ENCODE measurements around the gene TRIM43. TPM values are rescaled to one million over a fixed set of nuclear protein-coding genes. Genes with fewer than 3 reads are reported as not detected.
"Not testable (repeated sequence)": the region's sequence is repeated elsewhere in the genome, so short reads cannot be mapped to it uniquely, and the experiment has no call there.

The TRIM43 gene
- polyA plus RNA-seq, 5 donors = not detected

GRCh38 chr2:95641289-95641575, 49.4 kb downstream of the TRIM43 start:
- DNase-seq = not testable (repeated sequence)

GRCh38 chr2:95641787-95642186, 50.0 kb downstream of the TRIM43 start:
- DNase-seq = not testable (repeated sequence)

GRCh38 chr2:95642360-95642759, 50.6 kb downstream of the TRIM43 start:
- DNase-seq = not testable (repeated sequence)

- DNase-seq = not testable (repeated sequence)
Observed at GRCh38 chr2:95642951-95643350, 51.1 kb downstream of the TRIM43 start.

GRCh38 chr2:95645312-95645711, 53.5 kb downstream of the TRIM43 start:
- DNase-seq = not testable (repeated sequence)

GRCh38 chr2:95646274-95646994, 54.6 kb downstream of the TRIM43 start:
- not testable (repeated sequence) for DNase-seq

- DNase-seq = not testable (repeated sequence)
Observed at GRCh38 chr2:95648894-95649544, 57.2 kb downstream of the TRIM43 start.

Other genes starting within 250 kb of the TRIM43 start
- 10 to 100 TPM; 33.5 to 46.3 (median 38.4) TPM for gene FAHD2A, start 189.3 kb upstream of the TRIM43 start, polyA plus RNA-seq (ENCODE audit: insufficient read depth in 1 of 5, insufficient read length in 5 of 5, low replicate concordance in 1 of 5)
- not detected for gene TRIM43B, start 107.2 kb upstream of the TRIM43 start, polyA plus RNA-seq (ENCODE audit: insufficient read depth in 1 of 5, insufficient read length in 5 of 5, low replicate concordance in 1 of 5)